Stimulated activated CD8-positive, alpha-beta memory T cell treated with anti-CD3 and anti-CD28 coated beads, Interleukin-12 subunit alpha, Interleukin-12 subunit beta, amount 100 ng/mL, for 4 hours (primary cell): ENCODE results near the gene GTF3A.
"Not testable (repeated sequence)": the region's sequence is repeated elsewhere in the genome, so short reads cannot be mapped to it uniquely, and the experiment has no call there.

Experiments used
- DNase-seq: peaks from one replicate; pipeline ENCODE4 v3.0.0-alpha.2; 2020; ENCODE audit warnings: low read depth

Gene GTF3A

DNA sequence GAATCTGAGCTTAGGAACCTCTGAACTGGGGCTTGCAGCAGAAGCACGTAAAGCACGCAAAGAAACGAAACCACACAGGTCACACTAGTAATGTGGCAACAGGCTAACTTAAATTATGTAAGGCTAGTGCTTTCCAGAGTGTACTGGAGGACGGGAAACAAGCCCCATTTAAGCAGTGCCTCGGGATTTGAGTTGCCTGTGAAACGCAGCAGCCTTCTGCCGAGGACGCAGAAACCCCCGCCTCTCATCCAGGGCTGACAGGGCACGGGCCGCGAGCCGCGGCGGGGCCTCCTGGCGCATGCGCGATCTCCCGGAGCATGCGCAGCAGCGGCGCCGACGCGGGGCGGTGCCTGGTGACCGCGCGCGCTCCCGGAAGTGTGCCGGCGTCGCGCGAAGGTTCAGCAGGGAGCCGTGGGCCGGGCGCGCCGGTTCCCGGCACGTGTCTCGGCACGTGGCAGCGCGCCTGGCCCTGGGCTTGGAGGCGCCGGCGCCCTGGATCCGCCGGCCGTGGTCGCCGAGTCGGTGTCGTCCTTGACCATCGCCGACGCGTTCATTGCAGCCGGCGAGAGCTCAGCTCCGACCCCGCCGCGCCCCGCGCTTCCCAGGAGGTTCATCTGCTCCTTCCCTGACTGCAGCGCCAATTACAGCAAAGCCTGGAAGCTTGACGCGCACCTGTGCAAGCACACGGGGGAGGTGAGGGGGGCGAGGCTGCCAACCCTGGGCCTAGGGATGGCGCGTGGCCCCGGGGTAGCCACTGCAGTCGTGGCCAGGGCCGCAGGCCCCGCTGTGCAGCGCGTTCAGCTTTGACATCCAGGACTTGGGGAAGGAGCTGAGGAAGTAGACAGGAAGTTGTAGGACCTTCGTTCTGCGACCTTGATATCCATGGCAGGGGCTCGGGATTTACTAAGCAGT lies at the start of gene GTF3A:
Gene GTF3A, plus strand, starts transcription at position 374 of the 912 bp plus-strand sequence.
- peak; percentile 84 for DNase-seq

DNA sequence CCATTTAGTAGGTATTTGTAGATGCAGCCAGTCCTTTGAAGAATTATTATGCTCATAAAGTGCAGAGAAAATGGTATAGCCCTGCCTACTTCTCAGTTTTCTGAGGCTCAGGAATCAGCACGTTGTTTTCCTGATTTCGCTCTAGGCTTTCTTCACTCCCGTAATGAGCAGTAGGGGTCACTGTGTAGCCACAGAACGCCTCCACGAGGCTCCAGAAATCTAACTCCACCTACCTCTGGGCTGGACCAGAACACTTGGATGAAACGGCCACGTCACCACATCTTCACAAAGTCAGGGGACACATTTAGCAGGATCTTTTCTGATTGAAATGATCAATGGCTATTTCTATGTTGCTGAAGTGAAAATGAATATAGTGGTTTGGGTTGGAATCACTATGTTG lies 49.8 kb upstream of the GTF3A start:
- DNase-seq: no peak

DNA sequence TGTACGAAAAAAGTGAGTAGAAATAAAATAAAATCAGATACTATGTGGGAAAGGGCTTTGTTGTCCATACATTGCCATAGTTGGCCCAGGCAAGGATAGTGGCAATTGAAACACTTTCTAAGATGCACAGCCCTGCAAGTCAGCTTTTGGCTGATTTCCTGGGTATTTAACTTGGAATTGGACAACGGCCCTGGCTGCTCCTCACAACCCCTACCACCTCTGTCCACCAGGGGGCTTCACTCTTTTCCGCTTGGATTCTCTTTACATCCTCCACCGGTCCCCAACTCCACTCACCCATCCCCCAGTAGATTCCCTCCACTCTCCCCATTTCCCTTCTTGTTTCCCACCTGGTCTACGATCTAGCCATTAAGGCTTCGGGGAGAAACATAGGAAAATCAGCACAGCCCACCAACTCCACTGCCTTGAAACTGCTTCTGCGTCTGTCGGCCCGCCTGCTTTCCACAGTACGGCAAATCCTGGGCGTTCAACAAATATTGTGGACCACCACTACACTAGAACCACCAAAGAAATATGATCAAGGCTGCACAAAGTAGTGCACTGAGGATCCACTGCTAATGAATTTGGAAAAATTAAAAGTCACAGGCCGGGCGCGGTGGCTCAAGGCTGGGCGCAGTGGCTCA lies 48.6 kb upstream of the GTF3A start:
- DNase-seq: no peak

DNA sequence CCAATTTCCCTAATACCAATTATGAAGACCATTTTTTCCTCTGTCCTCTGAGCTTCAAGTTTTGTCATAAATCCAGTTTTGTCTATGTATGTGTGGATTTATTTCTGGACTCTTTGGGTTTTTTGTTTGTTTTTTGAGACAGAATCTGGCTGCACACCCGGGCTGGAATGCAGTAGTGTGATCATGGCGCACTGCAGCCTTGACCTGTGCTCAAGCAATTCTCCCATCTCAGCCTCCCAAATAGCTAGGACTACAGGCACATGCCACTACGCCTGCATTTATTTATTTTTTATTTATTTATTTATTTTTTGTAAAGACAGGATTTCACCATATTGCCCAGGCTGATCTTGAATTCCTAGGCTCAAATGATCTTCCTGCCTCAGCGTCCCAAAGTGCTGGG lies 45.3 kb upstream of the GTF3A start:
- DNase-seq: no peak

DNA sequence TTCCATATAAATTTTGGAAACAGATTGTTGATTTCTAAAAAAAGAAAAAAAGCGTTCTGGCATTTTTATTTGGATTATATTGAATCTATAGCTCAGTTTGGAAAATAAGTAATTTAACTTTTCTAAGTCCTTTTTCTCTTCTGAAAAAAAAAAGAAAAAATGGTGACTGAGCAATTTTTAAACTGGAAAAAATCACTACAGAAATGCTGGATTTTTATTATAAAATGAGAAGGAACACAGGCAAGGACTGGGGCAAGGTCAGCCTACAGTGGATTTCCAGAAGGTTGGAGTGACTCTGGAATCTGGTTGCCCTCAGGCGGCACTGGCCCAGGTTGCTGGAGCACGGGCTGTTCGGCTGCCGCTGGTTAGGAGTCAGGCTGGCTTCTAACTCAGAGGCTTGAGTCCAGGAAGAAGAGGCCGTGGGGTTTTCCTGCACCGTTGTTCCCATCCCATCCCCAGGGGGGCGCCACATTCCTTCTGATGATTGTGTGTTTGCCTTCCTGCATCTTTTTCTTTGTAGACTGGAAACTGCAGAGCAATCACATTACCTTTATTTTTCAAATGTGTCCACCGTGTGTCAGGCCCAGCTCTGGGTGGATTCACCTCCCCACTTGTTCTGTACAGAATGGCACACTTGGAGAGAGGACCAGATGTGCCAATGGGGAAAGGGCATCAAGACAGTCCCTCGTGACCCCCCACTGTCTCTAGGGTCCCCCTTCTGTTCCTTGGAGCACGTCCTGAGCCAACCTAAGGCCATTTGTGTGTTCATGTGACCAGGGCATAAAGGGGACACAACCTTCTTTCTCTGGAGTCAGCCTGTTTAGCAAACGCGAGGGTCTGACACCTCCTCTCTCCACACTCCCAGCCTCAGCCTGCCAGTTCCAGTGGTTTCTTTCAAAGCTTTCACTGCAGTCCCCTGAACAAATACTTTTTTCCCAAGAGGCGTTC lies 44.5 kb upstream of the GTF3A start:
- no peak for DNase-seq

DNA sequence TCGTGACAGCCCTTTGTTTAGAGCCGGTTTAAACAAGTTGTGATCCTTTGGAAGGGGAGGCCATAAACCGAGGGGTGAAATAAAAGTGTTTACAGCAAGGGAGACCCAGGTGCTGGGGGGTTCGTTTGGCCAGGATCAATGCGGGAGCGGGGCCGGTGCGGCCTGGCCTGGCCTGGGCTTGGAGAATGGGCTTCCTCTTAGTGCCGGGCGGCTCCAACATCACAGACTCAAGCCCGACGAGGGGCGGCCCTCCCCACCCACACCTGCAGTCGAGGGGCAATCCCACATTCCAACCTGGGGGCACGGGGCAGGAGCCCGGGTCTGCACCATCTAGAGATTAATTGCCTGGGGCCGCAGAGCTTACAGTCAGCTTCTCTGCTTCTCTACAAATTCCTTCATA lies 42.8 kb upstream of the GTF3A start:
- DNase-seq: no peak

DNA sequence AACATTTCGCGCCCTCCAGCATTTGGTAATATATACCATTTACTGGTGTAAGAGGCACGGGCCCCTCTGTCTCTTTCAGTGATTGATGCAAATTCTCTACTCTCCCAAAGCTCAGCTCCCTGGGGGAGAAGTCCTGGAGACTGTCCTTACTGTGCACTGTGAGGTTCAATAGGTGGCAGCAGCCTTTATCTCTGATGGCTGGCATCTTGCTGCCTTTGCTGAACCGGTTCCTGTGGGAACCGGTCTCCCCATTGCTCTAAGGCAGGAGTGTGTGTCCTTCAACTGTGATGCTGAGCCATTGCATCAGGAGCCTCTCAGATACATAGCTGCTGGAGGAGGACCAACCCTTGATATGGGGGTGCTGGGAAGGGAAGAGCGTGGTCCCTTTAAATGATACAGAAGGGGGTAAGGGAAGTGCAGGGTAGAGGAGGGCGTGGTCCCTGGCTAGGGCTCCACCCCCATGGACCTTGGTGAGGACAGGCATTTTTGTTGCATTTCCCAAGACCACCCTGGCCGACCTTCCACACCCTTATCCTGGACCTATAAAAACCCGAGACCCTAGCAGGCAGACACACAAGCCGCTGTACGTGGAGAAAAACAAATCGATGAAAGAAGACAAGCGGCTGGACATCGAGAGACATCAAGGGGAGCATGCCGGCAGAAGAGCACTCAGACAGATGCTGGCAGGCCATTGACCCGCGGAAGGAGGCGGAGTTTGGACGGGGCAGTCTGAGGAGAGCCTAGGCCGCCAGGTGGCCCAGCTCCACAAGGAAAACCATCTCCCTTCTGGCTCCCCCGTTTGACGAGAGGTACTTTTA lies 41.1 kb upstream of the GTF3A start:
- DNase-seq: no peak

DNA sequence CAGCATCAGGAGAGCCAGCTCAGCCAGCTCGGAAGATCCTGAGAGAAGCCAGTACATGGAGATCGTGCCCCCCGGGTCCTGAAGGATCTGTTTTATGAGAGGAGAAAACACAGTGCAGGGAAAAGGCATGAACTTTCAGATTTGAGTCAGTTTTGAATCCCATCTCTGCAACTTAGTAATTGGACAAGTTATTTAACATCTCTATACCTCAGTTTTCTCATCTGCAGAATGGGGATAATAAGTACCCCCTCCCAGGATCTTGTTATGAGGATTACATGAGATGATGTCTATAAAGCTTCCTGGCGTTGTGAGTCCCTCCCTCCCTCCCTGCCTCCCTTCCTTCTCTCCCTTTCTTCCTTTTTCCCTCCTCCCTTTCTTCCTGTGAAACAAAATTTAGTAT lies 40.1 kb upstream of the GTF3A start:
- no peak for DNase-seq

DNA sequence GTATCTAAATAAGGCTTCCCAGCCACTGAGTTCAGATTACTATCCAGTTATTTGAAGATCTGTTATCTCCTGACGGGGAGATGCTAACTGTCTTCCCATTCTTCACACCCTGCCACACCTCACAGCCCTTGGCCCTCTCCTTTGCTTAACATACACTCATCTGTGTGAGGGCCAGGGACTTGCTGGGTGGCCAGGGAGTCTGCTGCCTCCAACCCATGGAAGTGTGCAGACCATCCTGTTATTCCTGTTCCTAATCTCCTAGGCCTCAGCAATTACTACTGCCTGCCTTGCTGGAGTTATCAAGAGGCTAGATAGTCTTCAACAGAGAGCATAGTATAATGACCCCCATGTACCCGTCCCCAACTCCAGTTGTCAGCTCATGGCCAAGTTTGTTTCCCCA lies 36.2 kb upstream of the GTF3A start:
- DNase-seq: no peak

DNA sequence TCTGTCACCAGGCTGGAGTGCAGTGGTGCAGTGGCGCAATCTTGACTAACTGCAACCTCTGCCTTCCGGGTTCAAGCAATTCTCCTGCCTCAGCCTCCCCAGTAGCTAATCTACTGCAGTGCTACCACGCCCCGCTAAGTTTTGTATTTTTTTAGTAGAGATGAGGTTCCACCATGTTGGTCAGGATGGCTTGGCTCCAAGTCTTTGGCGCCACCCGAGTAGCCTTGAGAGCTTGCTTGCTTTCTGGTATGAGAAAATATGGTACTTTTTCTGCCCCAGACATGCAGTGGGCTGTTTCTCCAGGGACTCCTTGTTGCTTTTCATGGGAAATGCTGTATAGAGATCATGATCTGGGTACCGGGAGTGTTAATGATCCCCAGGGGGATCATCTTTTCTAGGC lies 34.5 kb upstream of the GTF3A start:
- no peak for DNase-seq

DNA sequence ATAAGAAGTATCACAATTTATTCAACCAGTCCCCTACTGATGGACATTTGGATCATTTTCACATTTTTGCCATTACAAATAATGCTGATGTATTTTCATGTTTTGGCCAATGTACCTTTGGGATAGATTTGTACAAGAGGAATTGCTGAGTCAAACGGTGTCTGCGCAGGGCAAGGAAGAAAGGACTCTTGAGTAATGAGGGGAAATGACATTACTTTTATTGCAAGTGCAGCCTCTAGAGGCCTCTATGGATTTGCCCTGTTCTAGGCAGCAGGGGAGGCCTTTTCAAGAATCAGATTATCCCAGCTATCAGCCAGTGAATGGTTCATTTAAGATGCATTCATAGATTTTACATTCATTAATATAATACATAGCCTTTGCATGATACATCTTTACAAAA lies 32.9 kb upstream of the GTF3A start:
- DNase-seq: no peak

DNA sequence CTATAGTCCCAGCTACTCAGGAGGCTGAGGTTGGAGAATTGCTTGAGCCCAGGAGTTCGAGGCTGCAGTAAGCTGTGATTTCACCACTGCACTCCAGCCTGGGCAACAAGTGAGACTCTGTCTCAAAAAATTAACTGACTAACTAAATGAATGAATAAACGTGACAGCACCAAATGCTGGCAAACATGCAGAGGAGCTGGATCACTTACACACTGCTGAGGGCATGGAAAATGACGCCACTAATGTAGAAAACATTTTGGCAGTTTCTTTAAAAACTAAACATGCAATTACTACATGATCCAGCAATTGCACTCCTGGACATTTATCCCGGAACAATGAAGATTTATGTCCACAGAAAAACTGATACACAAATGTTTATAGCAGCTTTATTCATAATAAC lies 31.3 kb upstream of the GTF3A start:
- no peak for DNase-seq

DNA sequence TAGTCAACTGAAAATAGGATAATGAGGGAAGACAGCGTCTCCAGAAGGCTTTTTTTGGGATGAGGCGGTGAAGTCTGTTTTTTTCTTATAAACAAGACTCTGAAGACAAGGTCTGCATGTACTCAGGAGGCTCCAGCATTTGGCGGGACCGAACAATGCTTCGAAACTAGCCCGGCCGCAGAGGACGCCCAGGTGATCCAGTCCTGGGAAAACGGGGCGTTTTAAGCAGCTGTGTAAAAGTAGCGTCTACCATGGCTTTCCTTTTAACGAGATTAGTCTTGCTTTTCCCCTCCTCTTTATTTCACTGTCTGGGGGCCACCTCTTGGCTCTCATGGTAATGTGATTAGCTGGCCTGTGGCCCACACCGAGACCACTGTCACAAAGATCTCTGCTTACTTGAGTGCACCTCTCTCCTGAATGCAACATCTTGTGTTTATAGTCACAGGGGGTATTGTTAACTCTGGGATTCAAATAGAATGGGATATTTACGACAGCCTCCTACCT lies 29.4 kb upstream of the GTF3A start:
- no peak for DNase-seq

DNA sequence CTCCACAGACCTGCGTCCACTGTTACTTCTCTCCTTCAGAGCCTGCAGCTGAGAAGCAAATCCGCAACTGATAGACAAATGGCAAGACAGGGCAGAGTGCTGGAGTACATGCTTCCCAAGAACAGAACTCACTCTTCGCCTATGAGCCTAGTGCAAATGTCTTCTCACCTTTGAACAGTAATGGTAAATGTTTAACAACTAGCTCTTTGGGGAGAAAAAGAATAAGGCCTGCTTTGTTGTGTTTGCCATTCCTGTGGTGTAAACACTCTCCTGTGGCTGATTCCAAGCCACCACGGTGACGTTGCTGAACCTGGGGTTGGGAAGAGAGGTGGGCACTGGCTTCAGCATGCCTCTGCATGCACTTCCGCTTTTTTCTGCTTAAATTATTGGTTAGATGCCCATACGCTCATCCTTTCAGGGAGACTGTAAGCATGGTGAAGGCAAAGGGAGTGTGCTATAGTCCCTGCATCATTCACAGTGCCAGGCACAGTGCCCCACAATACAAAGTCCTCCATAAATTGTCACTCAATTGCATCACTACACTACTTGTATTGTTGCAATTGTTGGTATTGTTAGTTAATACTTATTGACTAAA lies 28.1 kb upstream of the GTF3A start:
- DNase-seq: no peak

DNA sequence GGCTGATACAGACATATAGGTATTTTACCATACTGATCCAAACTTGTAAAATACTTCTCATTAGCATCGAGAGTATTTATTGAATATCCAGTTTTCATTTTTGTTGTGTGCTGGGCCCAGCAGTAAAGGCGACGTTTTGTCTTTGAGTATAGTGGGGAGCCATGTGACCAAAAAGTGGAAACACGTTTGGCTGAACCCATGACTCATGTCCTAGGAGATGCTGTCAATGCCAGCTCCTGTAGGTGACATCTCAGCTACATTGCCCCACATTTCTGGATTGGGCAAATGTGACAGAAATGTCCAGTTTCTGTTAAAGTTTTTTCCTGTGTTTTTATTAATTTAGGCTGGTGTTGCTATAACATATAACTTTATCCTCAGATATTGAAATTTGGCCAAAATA lies 26.1 kb upstream of the GTF3A start:
- no peak for DNase-seq

DNA sequence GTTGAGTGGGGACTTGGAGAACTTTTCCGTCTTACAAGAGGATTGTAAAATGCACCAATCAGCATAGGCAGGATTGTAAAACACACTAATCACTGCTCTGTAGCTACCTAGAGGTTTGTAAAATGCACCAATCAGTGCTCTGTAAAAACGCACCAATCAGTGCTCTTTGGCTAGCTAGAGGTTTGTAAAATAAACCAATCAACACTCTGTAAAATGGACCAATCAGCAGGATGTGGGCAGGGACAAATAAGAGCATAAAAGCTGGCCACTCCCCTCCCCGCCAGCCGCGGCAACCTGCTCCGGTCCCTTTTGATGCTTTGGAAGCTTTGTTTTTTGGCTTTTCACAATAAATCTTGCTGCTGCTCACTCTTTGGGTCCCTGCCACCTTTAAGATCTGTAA lies 24.0 kb upstream of the GTF3A start:
- not testable (repeated sequence) for DNase-seq

DNA sequence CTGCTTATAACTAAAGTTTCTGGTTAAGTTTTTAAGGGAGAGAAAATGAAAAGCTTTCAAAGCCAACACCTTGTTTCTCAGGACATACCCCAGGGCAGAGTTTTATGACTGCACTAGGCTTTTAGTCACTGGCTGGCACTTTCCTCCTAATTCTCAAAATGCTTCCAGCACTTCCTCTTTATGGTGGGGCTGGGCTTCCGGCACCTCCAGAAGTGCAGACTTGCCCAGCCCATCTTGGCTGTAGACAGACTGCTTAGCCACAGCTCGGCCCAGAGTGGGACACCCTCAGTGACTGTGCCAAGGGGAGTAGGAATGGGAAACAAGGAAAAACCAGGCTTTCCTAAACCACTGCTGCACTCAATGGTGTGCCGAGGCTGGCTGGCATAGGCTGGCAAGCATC lies 23.2 kb upstream of the GTF3A start:
- DNase-seq: no peak

DNA sequence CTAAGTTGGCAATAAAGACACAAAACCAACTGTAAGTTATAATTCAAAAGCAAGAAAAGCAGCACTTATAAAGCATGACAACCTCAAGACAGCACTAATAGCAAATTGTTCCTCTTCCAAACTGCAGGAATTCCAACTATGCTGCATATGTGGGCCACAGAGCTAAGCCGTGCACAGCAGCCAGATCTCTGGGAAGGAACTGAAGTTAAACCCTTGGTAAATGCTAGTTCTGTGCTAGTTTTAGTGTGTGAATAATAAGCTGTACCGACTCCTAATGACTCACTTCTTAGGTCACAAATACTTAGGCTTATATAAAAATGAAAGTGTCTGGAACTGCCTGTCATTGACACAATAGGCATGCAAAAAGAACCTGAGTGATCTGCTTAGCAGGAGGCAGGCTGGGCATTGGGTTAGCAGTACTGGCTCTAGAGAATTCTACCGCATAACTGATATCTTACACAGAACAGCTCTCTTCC lies 21.2 kb upstream of the GTF3A start:
- DNase-seq: no peak

DNA sequence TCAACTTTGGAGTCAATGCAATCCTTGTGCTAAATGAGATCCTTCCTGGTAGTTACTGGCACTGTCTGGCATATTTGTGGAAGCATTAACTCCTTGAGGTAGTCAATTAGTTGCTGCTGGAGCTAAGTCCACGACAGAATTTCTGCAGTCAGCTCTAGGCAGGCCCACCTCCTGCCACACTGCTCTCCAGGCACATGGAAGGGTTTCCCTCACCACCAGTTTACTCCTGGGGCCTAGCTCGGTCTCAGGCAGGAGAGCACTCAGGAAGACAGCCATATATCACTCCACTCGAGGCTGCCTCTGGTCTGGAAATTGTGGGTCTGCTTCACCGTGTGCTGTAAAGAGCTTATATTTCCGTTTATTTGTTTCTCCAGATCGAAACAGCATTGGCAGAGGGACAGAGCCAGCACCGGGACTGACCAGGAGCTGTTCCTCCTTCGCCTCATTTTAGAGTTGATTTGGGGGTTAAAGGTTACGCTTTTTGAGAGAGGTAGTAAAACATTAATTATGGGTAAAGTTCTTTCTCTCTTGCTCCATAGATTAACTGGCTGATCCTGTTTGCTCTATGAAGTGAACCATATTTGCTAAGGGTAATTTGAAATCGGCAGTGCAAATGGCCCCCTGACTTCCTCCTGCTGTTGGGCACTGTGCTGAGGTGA lies 20.6 kb upstream of the GTF3A start:
- no peak for DNase-seq

DNA sequence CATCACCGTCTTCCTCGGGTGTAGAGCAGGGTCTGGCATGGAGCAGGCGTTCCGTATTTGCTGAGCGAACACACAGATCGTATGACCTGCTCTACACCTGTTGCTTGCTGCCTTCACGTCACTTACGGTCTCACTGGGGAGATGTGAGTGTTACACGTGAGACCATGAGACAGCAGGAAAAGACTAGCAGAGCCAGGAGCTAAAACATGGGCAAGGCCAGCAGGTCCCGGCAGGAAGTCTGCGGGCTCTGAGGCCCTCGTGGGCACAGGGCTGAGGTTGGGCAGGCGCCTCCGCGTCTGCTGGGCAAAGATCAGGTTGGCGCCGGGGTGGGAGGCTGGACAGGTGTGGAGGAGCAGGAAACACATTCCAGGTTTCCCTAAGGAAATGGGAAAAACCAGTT lies 19.7 kb upstream of the GTF3A start:
- DNase-seq: no peak
